Activated CD4-positive, alpha-beta T cell treated with anti-CD3 and anti-CD28 coated beads for 36 hours (primary cell): Measurements from ENCODE around the gene PITPNC1. TPM values are rescaled to one million over a fixed set of nuclear protein-coding genes. Genes with fewer than 3 reads are reported as not detected.

Experiments
- ATAC-seq: fragments of 200-7000 bp; cut with Tn5 transposase; one replicate; pipeline ENCODE4 v1.10.0; 2021; ENCODE audit warnings: mild to moderate bottlenecking, moderate library complexity
- CTCF ChIA-PET: fragments of 350-600 bp; sonication (Branson Sonifier 250); formaldehyde crosslinking; loops from one replicate; lab custom pipeline; 2021; ENCODE audit warnings: antibody characterized with exemption; lab: Charles Lee
- POLR2A ChIA-PET: fragments of 350-600 bp; sonication (Branson Sonifier 250); formaldehyde crosslinking; loops from one replicate; lab custom pipeline; 2021; ENCODE audit warnings: antibody characterized with exemption, inconsistent platforms; lab: Charles Lee
- DNase-seq: peaks from one replicate; pipeline ENCODE4 v3.0.0-alpha.2; 2020
- H3K27ac Mint-ChIP-seq: one replicate; pipeline ENCODE4 v1.8.0; 2021; ENCODE audit warnings: mixed read lengths
- H3K27me3 Mint-ChIP-seq: one replicate; pipeline ENCODE4 v1.8.0; 2021; ENCODE audit warnings: mixed read lengths
- H3K36me3 Mint-ChIP-seq: one replicate; pipeline ENCODE4 v1.8.0; 2021; ENCODE audit warnings: low read depth, mixed read lengths
- H3K4me1 Mint-ChIP-seq: one replicate; pipeline ENCODE4 v1.8.0; 2021; ENCODE audit warnings: mixed read lengths
- H3K4me3 Mint-ChIP-seq: one replicate; pipeline ENCODE4 v1.8.0; 2021; ENCODE audit warnings: mild to moderate bottlenecking, moderate library complexity, mixed read lengths
- H3K9me3 Mint-ChIP-seq: one replicate; pipeline ENCODE4 v1.8.0; 2021; ENCODE audit warnings: low read depth, mixed read lengths
- intact Hi-C, 2 experiments: fragments of 100-400 bp; cut with DNase I in 1 of 2; cut with micrococcal nuclease in 1 of 2; formaldehyde crosslinking; loops; one replicate each; pipeline versions ENCODE4 v1.14.2 to v1.15.1; 2022 to 2024; cut with DNase I, micrococcal nuclease
- total RNA-seq, 2 experiments: library from RNA; stranded (reverse); gene quantifications; one replicate each; pipeline ENCODE4 v1.2.3, GENCODE V29; 2021

PITPNC1 gene
- total RNA-seq, 2 experiments from 2014 or later = 41.6 to 56.3 TPM

DNA sequence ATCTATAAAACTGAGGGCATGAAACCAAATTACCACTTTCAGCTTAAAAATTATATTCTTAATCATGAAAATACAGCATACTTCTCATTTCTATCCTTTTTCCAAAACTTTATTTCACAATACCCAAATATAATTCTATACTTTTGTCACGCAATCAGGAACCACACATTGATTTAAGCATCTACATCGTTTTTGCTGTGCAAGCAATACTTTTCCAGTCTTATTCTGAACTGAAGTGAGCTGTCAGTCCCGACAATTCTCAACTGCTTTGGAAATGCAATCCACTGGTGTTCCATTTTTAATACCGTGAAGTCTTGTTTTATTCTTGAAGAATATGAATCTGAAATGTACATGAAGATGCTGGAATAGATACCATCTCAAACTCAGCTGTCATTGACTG, 280.5 kb downstream of the PITPNC1 start:
- H3K27ac Mint-ChIP-seq = no peak overlapping the region
- CTCF ChIA-PET = no interaction called here
- DNase-seq = no peak
- ATAC-seq = no peak
- no peaks in the 10 kb centered on the region for H3K4me1 Mint-ChIP-seq
- peaks cover 9% of the 10 kb centered on the region for H3K9me3 Mint-ChIP-seq
- H3K4me3 Mint-ChIP-seq = no peak overlapping the region
- peaks cover 32% of the 10 kb centered on the region for H3K36me3 Mint-ChIP-seq
- POLR2A ChIA-PET = no interaction called here
- intact Hi-C loops = no loop called here
- H3K27me3 Mint-ChIP-seq = no peaks in the 10 kb centered on the region

- no peak overlapping the region for H3K27ac Mint-ChIP-seq
- peaks cover 36% of the 10 kb centered on the region for H3K36me3 Mint-ChIP-seq
- intact Hi-C loops = no loop called here
- CTCF ChIA-PET = interaction anchor here (0.6 to 1.0 kb wide), 2 partner anchors 24 to 437 kb away, joined by 3 read pairs; no protein-coding TSS in a partner anchor
- H3K4me3 Mint-ChIP-seq = no peak overlapping the region
- no peaks in the 10 kb centered on the region for H3K4me1 Mint-ChIP-seq
- H3K9me3 Mint-ChIP-seq = peaks cover 10% of the 10 kb centered on the region
- POLR2A ChIA-PET = no interaction called here
- ATAC-seq (no peak), DNase-seq (no peak)
- H3K27me3 Mint-ChIP-seq = no peaks in the 10 kb centered on the region
These were observed 281.2 kb downstream of the PITPNC1 start for GRCh38 chr17:67658265-67658664.

DNA sequence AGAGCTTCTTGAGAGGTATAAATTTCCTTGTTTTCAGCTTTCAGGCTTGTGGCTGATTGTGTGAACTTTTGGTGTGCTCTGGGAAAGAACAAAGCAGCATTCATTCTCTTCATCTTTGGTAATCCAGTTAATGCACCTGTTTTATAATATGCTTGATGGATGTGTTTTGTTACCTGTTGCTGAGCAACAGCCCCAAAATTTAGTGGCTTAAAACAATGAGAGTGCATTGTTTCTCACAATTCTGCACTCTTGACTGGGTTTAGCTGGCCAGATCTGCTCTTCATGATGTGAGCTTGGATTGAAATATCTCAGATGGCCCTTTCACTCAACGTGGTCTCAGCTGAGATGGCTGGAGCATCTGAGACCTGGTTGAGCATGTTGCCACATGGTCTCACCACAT, 281.9 kb downstream of the PITPNC1 start:
- CTCF ChIA-PET = interaction anchor here (0.6 to 1.0 kb wide), 2 partner anchors 23 to 437 kb away, joined by 3 read pairs; no protein-coding TSS in a partner anchor
- Mint-ChIP-seq H3K27me3 (no peaks in the 10 kb centered on the region), H3K4me3 (no peak overlapping the region), H3K4me1 (no peaks in the 10 kb centered on the region), H3K36me3 (peaks cover 36% of the 10 kb centered on the region), H3K9me3 (peaks cover 10% of the 10 kb centered on the region), H3K27ac (no peak overlapping the region)
- intact Hi-C loops = no loop called here
- POLR2A ChIA-PET = interaction anchor here (0.5 kb wide), 1 partner anchor 85 kb away, joined by 3 read pairs; no protein-coding TSS in a partner anchor
- DNase-seq (no peak), ATAC-seq (no peak)

GRCh38 chr17:67662712-67663111, 285.6 kb downstream of the PITPNC1 start:
- CTCF ChIA-PET = interaction anchor here (0.6 to 1.6 kb wide), 2 partner anchors 17 to 187 kb away, joined by 3 to 4 read pairs; no protein-coding TSS in a partner anchor

GRCh38 chr17:67663457-67663856, 286.4 kb downstream of the PITPNC1 start:
- no peak for ATAC-seq
- H3K27ac Mint-ChIP-seq = no peak overlapping the region
- no peak for DNase-seq
- peaks cover 6% of the 10 kb centered on the region for H3K9me3 Mint-ChIP-seq
- intact Hi-C loops = no loop called here
- no peak overlapping the region for H3K4me3 Mint-ChIP-seq
- CTCF ChIA-PET = interaction anchor here (0.6 kb wide), 4 partner anchors 44 to 221 kb away, joined by 3 read pairs; no protein-coding TSS in a partner anchor
- POLR2A ChIA-PET = interaction anchor here (0.6 kb wide), 1 partner anchor 223 kb away, joined by 4 read pairs; no protein-coding TSS in a partner anchor
- H3K27me3 Mint-ChIP-seq = no peaks in the 10 kb centered on the region
- peaks cover 29% of the 10 kb centered on the region for H3K36me3 Mint-ChIP-seq
- no peaks in the 10 kb centered on the region for H3K4me1 Mint-ChIP-seq

More at GRCh38 chr17:67662712-67663111, 285.6 kb downstream of the PITPNC1 start:
- Mint-ChIP-seq H3K4me3 (no peak overlapping the region), H3K27ac (no peak overlapping the region), H3K9me3 (peaks cover 10% of the 10 kb centered on the region), H3K27me3 (no peaks in the 10 kb centered on the region), H3K4me1 (no peaks in the 10 kb centered on the region), H3K36me3 (peaks cover 30% of the 10 kb centered on the region)
- no peak for ATAC-seq
- POLR2A ChIA-PET = no interaction called here
- intact Hi-C loops = no loop called here
- no peak for DNase-seq

- H3K4me3 Mint-ChIP-seq = no peak overlapping the region
- H3K27me3 Mint-ChIP-seq = no peaks in the 10 kb centered on the region
- no peak for DNase-seq
- CTCF ChIA-PET = interaction anchor here (1.5 kb wide), 1 partner anchor 22 kb away, joined by 6 read pairs; no protein-coding TSS in a partner anchor
- peaks cover 24% of the 10 kb centered on the region for H3K36me3 Mint-ChIP-seq
- H3K27ac Mint-ChIP-seq = no peak overlapping the region
- H3K4me1 Mint-ChIP-seq = no peaks in the 10 kb centered on the region
- POLR2A ChIA-PET = no interaction called here
- intact Hi-C loops = no loop called here
- no peak for ATAC-seq
- H3K9me3 Mint-ChIP-seq = peaks cover 3% of the 10 kb centered on the region
These were observed 288.9 kb downstream of the PITPNC1 start for GRCh38 chr17:67666028-67666427.

GRCh38 chr17:67666710-67667109, 289.6 kb downstream of the PITPNC1 start:
- Mint-ChIP-seq H3K27ac (no peak overlapping the region), H3K4me1 (no peaks in the 10 kb centered on the region)

DNA sequence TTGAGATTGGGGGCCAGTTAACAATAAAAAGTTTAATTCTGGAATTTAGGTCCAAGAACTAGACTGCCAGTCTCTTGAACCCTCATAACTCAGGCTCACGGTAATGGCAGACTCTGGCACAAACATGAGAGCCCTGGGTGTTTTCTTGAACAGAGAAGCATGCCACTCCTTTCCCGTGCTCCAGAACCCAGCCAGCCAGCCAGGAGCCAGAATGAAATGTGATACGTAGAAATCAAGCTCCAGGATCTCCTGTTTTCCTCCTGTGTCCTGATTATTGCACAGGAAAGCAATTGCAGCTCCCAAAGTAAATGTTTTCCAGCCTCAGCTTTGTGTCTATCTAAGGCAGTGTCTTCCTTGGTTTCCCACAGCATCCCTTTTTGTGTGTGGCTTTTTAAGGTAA, 294.4 kb downstream of the PITPNC1 start:
- Mint-ChIP-seq H3K4me1 (no peaks in the 10 kb centered on the region), H3K9me3 (no peaks in the 10 kb centered on the region), H3K27ac (no peak overlapping the region), H3K36me3 (peaks cover 13% of the 10 kb centered on the region), H3K27me3 (no peaks in the 10 kb centered on the region), H3K4me3 (no peak overlapping the region)
- DNase-seq = no peak
- ATAC-seq = no peak
- intact Hi-C loops = no loop called here
- CTCF ChIA-PET = no interaction called here
- POLR2A ChIA-PET = no interaction called here

More at GRCh38 chr17:67666710-67667109, 289.6 kb downstream of the PITPNC1 start:
- DNase-seq (no peak), ATAC-seq (no peak)
- ChIA-PET CTCF (no interaction called here), POLR2A (no interaction called here)
- Mint-ChIP-seq H3K27me3 (no peaks in the 10 kb centered on the region), H3K4me3 (no peak overlapping the region), H3K36me3 (peaks cover 19% of the 10 kb centered on the region), H3K9me3 (peaks cover 3% of the 10 kb centered on the region)
- intact Hi-C loops = no loop called here

DNA sequence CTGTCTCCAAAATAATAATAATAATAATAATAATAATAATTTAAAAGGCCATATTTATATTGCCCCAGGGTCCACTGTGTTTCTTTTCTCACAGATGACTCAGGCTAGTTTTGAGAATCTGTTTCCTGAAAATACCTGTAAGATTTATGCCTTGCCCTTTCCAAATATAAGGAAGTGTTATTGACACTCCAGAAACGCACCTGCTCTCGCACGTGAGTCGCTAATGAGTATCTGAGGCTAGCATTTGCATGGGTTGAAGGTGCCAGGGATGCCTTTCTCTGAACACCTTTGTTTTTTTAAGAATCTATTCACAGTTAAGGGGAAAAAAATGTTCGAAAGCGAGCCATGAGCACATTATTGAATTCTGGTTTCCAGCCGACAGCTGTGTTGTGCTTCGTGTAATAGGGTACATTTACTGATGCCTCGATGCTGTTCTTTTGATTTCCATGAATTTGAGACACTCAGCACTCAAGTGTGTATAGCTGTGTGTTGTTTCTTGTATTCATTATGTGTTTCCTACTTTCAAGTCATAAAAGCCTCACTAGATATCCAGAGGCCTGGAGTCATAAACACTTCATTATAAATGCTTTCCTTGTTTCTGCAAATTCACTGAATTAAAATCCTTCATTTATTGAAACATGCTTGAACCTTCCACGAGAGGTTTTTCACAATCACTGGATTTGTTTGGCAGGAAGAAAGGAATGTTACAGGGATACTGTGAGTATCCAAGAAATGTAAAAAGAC, 295.7 kb downstream of the PITPNC1 start:
- ATAC-seq (no peak), DNase-seq (no peak)
- CTCF ChIA-PET = interaction anchor here (0.5 kb wide), 1 partner anchor 61 kb away, joined by 3 read pairs; no protein-coding TSS in a partner anchor
- Mint-ChIP-seq H3K36me3 (peaks cover 13% of the 10 kb centered on the region), H3K4me3 (no peak overlapping the region), H3K9me3 (no peaks in the 10 kb centered on the region), H3K27me3 (no peaks in the 10 kb centered on the region), H3K27ac (no peak overlapping the region), H3K4me1 (no peaks in the 10 kb centered on the region)
- intact Hi-C loops = no loop called here
- POLR2A ChIA-PET = no interaction called here

DNA sequence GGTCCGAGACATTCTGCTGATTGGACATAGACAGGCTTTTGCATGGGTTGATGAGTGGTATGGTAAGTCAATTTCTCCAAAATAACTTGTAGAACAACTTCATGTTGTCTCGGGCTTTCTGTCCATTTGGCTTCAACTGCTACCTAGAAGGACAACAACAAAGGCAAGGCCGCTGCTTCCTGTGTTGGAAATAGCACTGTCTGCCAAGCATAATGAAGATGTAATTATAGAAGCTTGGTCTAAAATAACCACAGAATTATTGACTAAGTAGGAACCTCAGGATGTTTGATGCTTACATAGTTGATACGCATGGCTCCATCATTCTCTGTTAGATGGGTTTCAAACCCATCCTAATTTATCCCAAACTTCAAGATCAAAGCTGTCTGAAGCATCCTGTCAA, 298.4 kb downstream of the PITPNC1 start:
- no peak for ATAC-seq
- Mint-ChIP-seq H3K27ac (no peak overlapping the region), H3K4me1 (peaks cover 11% of the 10 kb centered on the region), H3K9me3 (no peaks in the 10 kb centered on the region), H3K4me3 (no peak overlapping the region), H3K36me3 (peaks cover 2% of the 10 kb centered on the region), H3K27me3 (no peaks in the 10 kb centered on the region)
- CTCF ChIA-PET = interaction anchor here (0.7 to 1.2 kb wide), 2 partner anchors 12 to 1712 kb away, joined by 3 to 6 read pairs; no protein-coding TSS in a partner anchor
- DNase-seq = no peak
- intact Hi-C loops = no loop called here
- POLR2A ChIA-PET = no interaction called here

DNA sequence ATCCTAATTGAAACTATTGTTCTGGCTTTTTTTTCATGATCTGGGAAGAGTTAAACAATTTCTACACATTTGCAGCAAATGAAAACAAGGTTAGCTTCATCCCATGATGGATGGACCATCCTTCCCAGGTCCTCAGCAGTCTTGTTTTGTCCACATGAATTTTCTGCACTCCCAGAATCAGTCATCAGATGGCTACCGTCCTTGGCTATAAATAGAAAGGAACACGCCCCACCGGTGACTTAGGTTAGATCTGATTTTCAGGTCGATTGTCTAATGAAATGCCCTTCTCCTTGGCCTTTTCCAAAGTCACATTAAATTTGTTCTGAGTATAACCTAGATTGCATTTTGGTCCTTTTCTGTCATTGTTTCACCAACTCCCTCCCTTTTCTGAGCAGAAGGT, 299.2 kb downstream of the PITPNC1 start:
- no peak overlapping the region for H3K4me3 Mint-ChIP-seq
- CTCF ChIA-PET = interaction anchor here (0.7 to 1.2 kb wide), 3 partner anchors 10 to 153 kb away, joined by 3 to 6 read pairs (median 4); no protein-coding TSS in a partner anchor
- H3K27me3 Mint-ChIP-seq = no peaks in the 10 kb centered on the region
- no peaks in the 10 kb centered on the region for H3K9me3 Mint-ChIP-seq
- peaks cover 3% of the 10 kb centered on the region for H3K36me3 Mint-ChIP-seq
- intact Hi-C loops = no loop called here
- peaks cover 17% of the 10 kb centered on the region for H3K4me1 Mint-ChIP-seq
- DNase-seq = no peak
- H3K27ac Mint-ChIP-seq = no peak overlapping the region
- POLR2A ChIA-PET = interaction anchor here (0.7 kb wide), 1 partner anchor 455 kb away, joined by 3 read pairs; no protein-coding TSS in a partner anchor
- ATAC-seq = no peak
